Small intestine (tissue), 7 donors: ENCODE data around the gene MPDU1. TPM values are rescaled to one million over a fixed set of nuclear protein-coding genes. Genes with fewer than 3 reads are reported as not detected.
A peak's percentile ranks its signal among the peaks of the same experiment; 100 is the strongest.

ENCODE experiments used
- DNase-seq, 2 donors: peaks; one replicate each; pipeline versions ENCODE4 v3.0.0 to v3.0.0-alpha.2; 2013
- FAIRE-seq: peaks from 2 replicates; lab custom pipeline; 2012; peaks lifted over from hg19 to GRCh38; lab: Jason Lieb, UNC
- H3K27ac ChIP-seq, 3 donors: one replicate each; pipeline ENCODE4 v1.5.1; 2013; ENCODE audit warnings: low read length in 2 of 3, mild to moderate bottlenecking in 2 of 3, control low read depth in 1 of 3, inconsistent platforms in 1 of 3, low read depth in 1 of 3, moderate library complexity in 1 of 3
- H3K27me3 ChIP-seq, 3 donors: one replicate each; pipeline ENCODE4 v1.6.1; 2013; ENCODE audit warnings: low read length in 3 of 3, inconsistent platforms in 1 of 3; ENCODE audit not compliant: control insufficient read depth in 3 of 3, insufficient read depth in 3 of 3
- H3K36me3 ChIP-seq, 3 donors: one replicate each; pipeline ENCODE4 v1.6.1; 2013; ENCODE audit warnings: low read length in 3 of 3, inconsistent platforms in 1 of 3, low read depth in 1 of 3, mild to moderate bottlenecking in 1 of 3, moderate library complexity in 1 of 3; ENCODE audit not compliant: control insufficient read depth in 3 of 3, insufficient read depth in 2 of 3
- H3K4me1 ChIP-seq, 3 donors: one replicate each; pipeline ENCODE4 v1.6.1; 2013; ENCODE audit warnings: low read length in 2 of 3, inconsistent platforms in 1 of 3, low read depth in 1 of 3, mild to moderate bottlenecking in 1 of 3, moderate library complexity in 1 of 3; ENCODE audit not compliant: control insufficient read depth in 3 of 3, insufficient read depth in 2 of 3
- H3K4me3 ChIP-seq, 3 donors: one replicate each; pipeline ENCODE4 v1.5.1; 2013; ENCODE audit warnings: low read length in 3 of 3, control low read depth in 1 of 3, inconsistent platforms in 1 of 3, low read depth in 1 of 3, mild to moderate bottlenecking in 1 of 3, moderate library complexity in 1 of 3
- H3K9me3 ChIP-seq, 2 donors: one replicate each; pipeline ENCODE4 v1.6.1; 2013; ENCODE audit warnings: low read depth in 1 of 2, low read length in 1 of 2; ENCODE audit not compliant: control insufficient read depth in 2 of 2, insufficient read depth in 1 of 2
- WGBS, 3 donors: extraction: QIAGEN DNeasy Blood & Tissue Kit; methylation state at CpG; one replicate each; pipeline ENCODE4 v1.1.7; 2013; 5-methylcytosine and 5-hydroxymethylcytosine counted together
- polyA plus RNA-seq, 4 donors: library from polyadenylated mRNA; stranded (reverse) in 3 of 4; unstranded in 1 of 4; fragments of 200-250 nt in 3 of 4; fragments of 120-200 nt in 1 of 4; gene quantifications; one replicate each; pipeline versions ENCODE4 v1.2.1 to v1.2.3, GENCODE V29; 2013
- donor health status: healthy with polysubstance abuse.
- donor health status: control.
- donor health status: control.
- donor health status: Bipolar disorder and iron deficiency.
- donor health status: healthy.

MPDU1 gene
- polyA plus RNA-seq, 4 donors: 69.7 to 126 (median 96.4) TPM

DNA sequence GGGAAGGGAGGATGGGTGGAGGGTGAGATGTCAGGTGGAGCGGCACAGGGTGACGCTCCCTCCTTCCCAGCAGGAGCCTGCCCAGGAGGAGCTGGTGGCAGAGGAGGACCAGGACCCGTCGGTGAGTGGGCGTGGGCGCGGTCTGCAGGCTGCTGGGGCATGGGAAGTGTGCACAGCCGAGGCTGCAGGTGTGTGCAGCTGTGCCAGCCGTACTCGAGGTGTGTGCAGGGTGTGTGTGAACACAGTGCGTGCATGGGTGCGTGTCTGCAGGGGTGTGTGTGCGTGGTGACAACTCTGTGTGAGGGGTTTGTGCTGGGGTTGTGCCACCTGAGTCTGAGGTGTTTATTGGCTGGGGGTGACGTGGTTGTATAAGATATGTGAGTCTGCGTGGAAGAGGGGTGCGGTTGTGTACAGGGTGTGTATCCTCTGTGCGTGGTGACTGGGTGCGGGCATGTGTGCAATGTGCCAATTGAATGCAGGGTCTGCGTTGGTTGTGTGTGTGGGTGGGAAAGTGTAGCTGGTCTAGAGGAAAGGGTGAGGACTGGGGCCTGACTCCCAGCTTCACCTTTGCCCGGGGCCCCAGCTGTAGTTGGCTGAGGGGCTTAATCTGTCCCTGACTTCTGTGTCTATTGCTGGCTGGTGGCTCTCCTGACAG, 34.1 kb upstream of the MPDU1 start:
- Histone ChIP-seq H3K4me1 (peaks cover 2 to 48% (median 2%) of the 10 kb centered on the region in 3 donors), H3K4me3 (peak overlapping the region; percentile 44 to 76 (median 70)), H3K9me3 (no peaks in the 10 kb centered on the region), H3K27ac (peak overlapping the region; percentile 71 to 90 (median 88)), H3K36me3 (peaks cover 0 to 15% (median 0%) of the 10 kb centered on the region in 3 donors), H3K27me3 (no peaks in the 10 kb centered on the region)
- DNase-seq: peak; percentile 59 to 80
- WGBS, 3 donors: 13 to 22% (median 14%) methylated on average over 20 of the region's 20 CpGs
- FAIRE-seq: no peak

DNA sequence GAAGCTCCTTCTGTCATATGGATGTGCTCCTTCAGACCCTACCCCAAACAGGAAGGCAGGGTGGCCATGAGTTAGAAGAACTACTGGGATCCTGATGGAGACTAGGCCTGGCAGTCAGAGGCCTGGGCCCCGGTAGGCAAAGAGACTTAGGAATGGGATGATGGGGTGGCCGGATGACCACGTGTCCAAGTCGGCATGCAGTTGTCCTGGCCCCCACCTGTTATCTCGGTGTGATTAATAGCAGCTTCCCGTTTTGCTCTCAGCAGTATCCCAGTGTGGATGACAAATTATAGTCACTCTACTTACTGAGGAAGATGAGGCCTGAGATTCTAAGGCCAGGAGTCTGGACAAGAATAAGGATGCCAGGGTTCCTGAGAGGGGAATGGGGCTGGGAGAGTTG, 33.3 kb upstream of the MPDU1 start:
- Histone ChIP-seq H3K27ac (peak overlapping the region in 2 of 3 donors; percentile 88 to 90), H3K4me1 (peaks cover 2 to 48% (median 2%) of the 10 kb centered on the region in 3 donors), H3K36me3 (peaks cover 0 to 18% (median 0%) of the 10 kb centered on the region in 3 donors), H3K4me3 (no peak overlapping the region), H3K9me3 (no peaks in the 10 kb centered on the region), H3K27me3 (no peaks in the 10 kb centered on the region)
- WGBS, 3 donors: 50 to 65% (median 57%) methylated on average over 6 of the region's 6 CpGs
- FAIRE-seq (no peak), DNase-seq (peak in 1 of 2 donors; percentile 64)

DNA sequence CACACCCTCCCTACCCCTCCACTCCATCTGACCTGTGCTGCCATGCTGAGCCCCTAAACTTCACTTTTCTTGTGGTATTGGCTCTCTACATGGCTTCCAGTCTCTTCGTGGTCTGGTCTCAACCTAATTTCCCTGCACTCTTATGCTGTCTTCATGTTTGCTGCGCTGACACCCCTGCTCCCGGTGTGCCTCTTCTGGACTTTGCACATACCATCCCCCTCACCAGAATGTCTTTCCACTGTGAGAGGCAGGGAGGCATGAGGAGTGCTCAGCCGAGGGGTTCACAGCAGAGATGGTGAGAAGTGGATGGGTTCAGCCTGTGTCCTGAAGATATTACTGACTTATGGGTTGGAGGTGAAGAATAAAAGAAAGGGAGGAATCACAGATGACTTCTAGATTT, 32.3 kb upstream of the MPDU1 start:
- Histone ChIP-seq H3K4me3 (peak overlapping the region in 1 of 3 donors; percentile 16), H3K27ac (peak overlapping the region in 2 of 3 donors; percentile 27 to 88), H3K9me3 (no peaks in the 10 kb centered on the region), H3K36me3 (peaks cover 0 to 18% (median 0%) of the 10 kb centered on the region in 3 donors), H3K27me3 (no peaks in the 10 kb centered on the region), H3K4me1 (peaks cover 2 to 52% (median 2%) of the 10 kb centered on the region in 3 donors)
- FAIRE-seq (no peak), DNase-seq (peak; percentile 52 to 90)
- 23 to 60% (median 36%) methylated on average over 4 of the region's 4 CpGs for WGBS, 3 donors

DNA sequence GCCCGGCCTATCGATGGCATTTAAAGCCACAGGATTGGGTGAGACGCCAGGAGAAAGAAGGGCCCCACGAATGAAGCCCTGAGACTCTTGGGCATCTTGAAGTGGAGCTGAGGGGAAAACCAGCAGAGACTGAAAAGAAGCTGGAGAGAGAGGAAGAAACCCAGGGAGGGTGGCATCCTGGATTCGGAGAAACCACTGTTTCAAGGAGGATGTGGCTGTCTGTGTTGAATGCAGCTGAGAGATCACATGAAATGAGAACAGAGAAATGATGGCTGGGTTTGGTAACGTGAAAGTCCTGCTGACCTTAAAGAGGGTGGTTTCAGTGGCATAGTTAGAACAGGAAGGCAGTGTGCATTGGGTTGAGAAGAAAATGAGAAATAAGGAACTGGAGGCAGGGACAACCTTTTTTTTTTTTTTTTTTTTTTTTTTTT, 31.0 kb upstream of the MPDU1 start:
- Histone ChIP-seq H3K4me1 (peaks cover 2 to 58% (median 6%) of the 10 kb centered on the region in 3 donors), H3K36me3 (peaks cover 0 to 24% (median 0%) of the 10 kb centered on the region in 3 donors), H3K27ac (peak overlapping the region in 1 of 3 donors; percentile 20), H3K4me3 (no peak overlapping the region), H3K27me3 (no peaks in the 10 kb centered on the region), H3K9me3 (no peaks in the 10 kb centered on the region)
- no peak for FAIRE-seq
- peak in 1 of 2 donors; percentile 31 for DNase-seq
- 68 to 90% (median 79%) methylated on average over 6 of the region's 6 CpGs for WGBS, 3 donors

DNA sequence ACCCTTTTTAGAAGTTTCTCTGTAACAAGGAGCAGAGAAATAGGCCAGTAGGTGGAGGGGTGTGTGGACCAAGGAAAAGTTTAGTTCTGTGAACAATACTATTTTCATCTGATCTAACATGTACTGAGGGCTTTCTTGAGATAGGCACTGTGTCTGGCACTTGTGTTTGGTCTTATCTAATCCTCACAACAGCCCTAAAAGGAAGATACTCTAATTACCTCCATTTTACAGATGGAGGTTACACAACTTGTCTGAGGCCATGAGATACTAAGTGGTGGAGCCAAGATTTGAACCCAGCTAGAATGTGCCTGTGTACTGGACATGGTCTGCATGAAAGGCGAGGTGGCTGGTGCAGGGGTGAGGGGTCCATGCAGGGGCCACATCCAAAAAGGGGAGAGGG, 30.3 kb upstream of the MPDU1 start:
- H3K9me3 ChIP-seq: no peaks in the 10 kb centered on the region
- peaks cover 0 to 24% (median 0%) of the 10 kb centered on the region in 3 donors for H3K36me3 ChIP-seq
- H3K27ac ChIP-seq: peak overlapping the region in 2 of 3 donors; percentile 20 to 49
- no peak overlapping the region for H3K4me3 ChIP-seq
- DNase-seq (no peak), FAIRE-seq (no peak)
- no peaks in the 10 kb centered on the region for H3K27me3 ChIP-seq
- WGBS, 3 donors: 91 to 100% (median 93%) methylated on average over 1 of the region's 1 CpG
- peaks cover 2 to 61% (median 7%) of the 10 kb centered on the region in 3 donors for H3K4me1 ChIP-seq

DNA sequence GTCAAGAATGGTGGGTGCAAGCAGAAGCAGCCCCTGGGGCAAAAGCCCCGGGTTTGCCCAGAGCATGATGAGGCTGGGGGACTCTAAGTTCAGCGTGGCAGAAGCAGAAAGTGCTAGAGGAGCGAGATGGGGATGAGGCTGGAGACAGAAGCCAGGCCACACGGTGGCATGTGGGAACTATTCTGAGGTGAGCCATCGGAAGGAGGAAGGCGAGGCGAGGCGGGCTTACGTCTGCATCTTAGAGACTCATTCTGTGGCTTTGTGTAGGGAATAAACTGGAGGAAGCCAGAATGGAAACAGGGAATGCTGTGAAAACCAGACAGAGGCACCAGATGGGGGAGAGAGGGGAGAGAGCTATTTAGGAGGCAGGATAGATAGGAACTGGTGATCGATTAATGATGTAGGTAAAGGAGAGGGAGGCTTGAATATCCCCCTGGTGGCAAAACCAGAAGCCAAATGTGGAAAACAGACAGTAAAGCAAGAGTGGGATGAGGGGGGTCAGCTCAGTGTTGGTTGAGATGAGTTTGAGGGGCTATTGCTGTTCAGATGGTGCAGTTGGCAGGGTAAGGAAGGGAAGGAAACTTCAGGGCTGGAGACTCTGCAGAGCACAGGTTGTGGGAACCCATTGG, 28.2 kb upstream of the MPDU1 start:
- DNase-seq (no peak), FAIRE-seq (no peak)
- 73 to 87% (median 87%) methylated on average over 10 of the region's 10 CpGs for WGBS, 3 donors
- Histone ChIP-seq H3K4me1 (peaks cover 2 to 67% (median 7%) of the 10 kb centered on the region in 3 donors), H3K36me3 (peaks cover 0 to 31% (median 0%) of the 10 kb centered on the region in 3 donors), H3K9me3 (no peaks in the 10 kb centered on the region), H3K27ac (no peak overlapping the region), H3K27me3 (no peaks in the 10 kb centered on the region), H3K4me3 (no peak overlapping the region)

DNA sequence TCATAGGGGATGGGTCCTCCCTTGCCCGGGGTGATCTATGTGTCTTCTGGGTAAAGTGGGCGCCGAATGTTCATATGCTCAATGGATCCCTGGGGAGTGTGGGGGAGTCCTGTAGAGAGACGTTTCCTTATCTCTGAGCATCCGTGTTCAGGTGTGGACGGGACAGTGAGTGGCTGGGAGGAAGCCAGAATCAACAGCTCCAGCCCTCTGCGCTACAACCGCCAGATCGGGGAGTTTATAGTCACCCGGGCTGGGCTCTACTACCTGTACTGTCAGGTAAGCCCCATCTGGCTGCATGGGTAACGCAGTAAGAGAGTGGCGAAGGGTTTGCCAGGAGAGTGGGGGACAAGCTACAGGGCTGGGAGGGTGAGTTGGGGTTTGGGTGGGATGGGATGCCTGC, 27.0 kb upstream of the MPDU1 start:
- peak overlapping the region; percentile 79 to 97 (median 95) for H3K27ac ChIP-seq

DNA sequence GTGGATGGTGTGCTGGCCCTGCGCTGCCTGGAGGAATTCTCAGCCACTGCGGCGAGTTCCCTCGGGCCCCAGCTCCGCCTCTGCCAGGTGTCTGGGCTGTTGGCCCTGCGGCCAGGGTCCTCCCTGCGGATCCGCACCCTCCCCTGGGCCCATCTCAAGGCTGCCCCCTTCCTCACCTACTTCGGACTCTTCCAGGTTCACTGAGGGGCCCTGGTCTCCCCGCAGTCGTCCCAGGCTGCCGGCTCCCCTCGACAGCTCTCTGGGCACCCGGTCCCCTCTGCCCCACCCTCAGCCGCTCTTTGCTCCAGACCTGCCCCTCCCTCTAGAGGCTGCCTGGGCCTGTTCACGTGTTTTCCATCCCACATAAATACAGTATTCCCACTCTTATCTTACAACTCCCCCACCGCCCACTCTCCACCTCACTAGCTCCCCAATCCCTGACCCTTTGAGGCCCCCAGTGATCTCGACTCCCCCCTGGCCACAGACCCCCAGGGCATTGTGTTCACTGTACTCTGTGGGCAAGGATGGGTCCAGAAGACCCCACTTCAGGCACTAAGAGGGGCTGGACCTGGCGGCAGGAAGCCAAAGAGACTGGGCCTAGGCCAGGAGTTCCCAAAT, 26.4 kb upstream of the MPDU1 start:
- 24 to 50% (median 29%) methylated on average over 17 to 19 of the region's 19 CpGs for WGBS, 3 donors
- peak overlapping the region in 2 of 3 donors; percentile 49 to 66 for H3K4me3 ChIP-seq
- DNase-seq: peak; percentile 86 to 91
- no peaks in the 10 kb centered on the region for H3K9me3 ChIP-seq
- H3K4me1 ChIP-seq: peaks cover 0 to 55% (median 5%) of the 10 kb centered on the region in 3 donors
- H3K27me3 ChIP-seq: no peaks in the 10 kb centered on the region
- peak overlapping the region; percentile 79 to 97 (median 95) for H3K27ac ChIP-seq
- peaks cover 0 to 27% (median 0%) of the 10 kb centered on the region in 3 donors for H3K36me3 ChIP-seq
- no peak for FAIRE-seq

More for the DNA sequence above, 27.0 kb upstream of the MPDU1 start:
- peaks cover 0 to 27% (median 0%) of the 10 kb centered on the region in 3 donors for H3K36me3 ChIP-seq
- peak; percentile 49 to 57 for DNase-seq
- no peaks in the 10 kb centered on the region for H3K9me3 ChIP-seq
- peaks cover 0 to 60% (median 5%) of the 10 kb centered on the region in 3 donors for H3K4me1 ChIP-seq
- no peak for FAIRE-seq
- no peaks in the 10 kb centered on the region for H3K27me3 ChIP-seq
- peak overlapping the region in 2 of 3 donors; percentile 49 to 66 for H3K4me3 ChIP-seq
- 24 to 73% (median 43%) methylated on average over 12 of the region's 12 CpGs for WGBS, 3 donors
